Peyer's patch (tissue), 4 donors: ENCODE measurements around the gene TMEM37. TPM values are rescaled to one million over a fixed set of nuclear protein-coding genes. Genes with fewer than 3 reads are reported as not detected.
A peak's percentile ranks its signal among the peaks of the same experiment; 100 is the strongest.

ENCODE experiments used
- DNase-seq, 3 donors: peaks; one replicate each; pipeline ENCODE4 v3.0.0-alpha.2; 2017 to 2019
- H3K27ac ChIP-seq, 4 donors: fragments of 200-600 bp; sonication (generic); one replicate each; pipeline ENCODE4 v1.5.1; 2016 to 2019
- H3K27me3 ChIP-seq, 2 donors: fragments of 200-600 bp; sonication (generic); one replicate each; pipeline ENCODE4 v1.5.1; 2019
- H3K36me3 ChIP-seq, 3 donors: fragments of 200-600 bp; sonication (generic); one replicate each; pipeline ENCODE4 v1.5.1; 2016 to 2019
- H3K4me1 ChIP-seq, 4 donors: fragments of 200-600 bp; sonication (generic); one replicate each; pipeline ENCODE4 v1.5.1; 2016 to 2019
- H3K4me3 ChIP-seq, 4 donors: fragments of 200-600 bp; sonication (generic); 1 replicate in 3 of 4; 2 replicates in 1 of 4; pipeline ENCODE4 v1.5.1; 2016 to 2019; ENCODE audit warnings: mild to moderate bottlenecking in 1 of 4
- H3K9me3 ChIP-seq, 4 donors: fragments of 200-600 bp; sonication (generic); one replicate each; pipeline ENCODE4 v1.5.1; 2016 to 2019; ENCODE audit warnings: mild to moderate bottlenecking in 1 of 4
- CTCF ChIP-seq, 6 experiments: fragments of 450-650 bp in 4 of 6; fragments of 200-600 bp in 2 of 6; sonication (generic) in 1 of 6; IDR thresholded peaks; one replicate each; pipeline ENCODE4 v1.5.1; 2017 to 2019; ENCODE audit warnings: antibody characterized with exemption in 6 of 6, mild to moderate bottlenecking in 3 of 6, moderate library complexity in 1 of 6
- POLR2A ChIP-seq, 2 donors: fragments of 450-650 bp; IDR thresholded peaks; one replicate each; pipeline ENCODE4 v1.5.1; 2017; ENCODE audit warnings: antibody characterized with exemption in 2 of 2, mild to moderate bottlenecking in 2 of 2, moderate library complexity in 2 of 2
- total RNA-seq, 4 donors: library from RNA; depleted of rRNA; stranded (reverse); fragments of >200 nt; gene quantifications; one replicate each; pipeline ENCODE4 v1.1.0, GENCODE V29; 2016

Gene TMEM37
- total RNA-seq, 4 donors from 2014 or later, result 17.3 to 542 (median 214) TPM

DNA sequence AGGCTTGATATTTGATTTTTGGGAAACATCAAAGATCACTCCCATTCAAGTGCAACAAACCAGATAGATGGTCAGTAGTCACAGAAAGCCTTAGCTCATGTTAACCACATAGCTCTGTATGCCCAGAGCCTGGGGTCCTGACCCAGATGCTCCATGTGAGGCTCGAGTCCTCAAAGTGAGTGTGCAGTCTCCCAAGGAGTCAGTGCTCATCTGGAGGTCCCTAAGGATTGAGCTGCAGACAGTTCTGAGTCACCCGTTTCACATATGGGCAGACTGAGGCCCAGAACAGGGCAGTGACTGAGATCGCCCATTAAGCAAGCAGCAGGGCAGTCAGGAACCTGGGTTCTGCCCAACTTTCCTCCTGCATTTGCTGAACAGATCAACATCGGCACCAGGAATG, 9.2 kb downstream of the TMEM37 start:
- Histone ChIP-seq H3K36me3 (peaks cover 0 to 25% (median 0%) of the 10 kb centered on the region in 3 donors), H3K4me1 (peaks cover 0 to 4% (median 0%) of the 10 kb centered on the region in 4 donors), H3K27me3 (no peaks in the 10 kb centered on the region), H3K27ac (no peak overlapping the region), H3K9me3 (no peaks in the 10 kb centered on the region), H3K4me3 (no peak overlapping the region)
- peak in 1 of 3 donors; percentile 46 for DNase-seq
- TF ChIP-seq CTCF (IDR thresholded peaks at IDR 0.05), result no peak
- TF ChIP-seq POLR2A (IDR thresholded peaks at IDR 0.05), result no peak

- Histone ChIP-seq H3K27ac (no peak overlapping the region), H3K4me3 (no peak overlapping the region), H3K9me3 (no peaks in the 10 kb centered on the region), H3K4me1 (no peaks in the 10 kb centered on the region), H3K27me3 (peaks cover 0 to 3% of the 10 kb centered on the region in 2 donors), H3K36me3 (peaks cover 0 to 25% (median 0%) of the 10 kb centered on the region in 3 donors)
- DNase-seq, result peak in 1 of 3 donors; percentile 55
- TF ChIP-seq CTCF (IDR thresholded peaks at IDR 0.05) (no peak), POLR2A (IDR thresholded peaks at IDR 0.05) (no peak)
Measured at GRCh38 chr2:119441376-119442225, 9.9 kb downstream of the TMEM37 start.

GRCh38 chr2:119442226-119442619, 10.6 kb downstream of the TMEM37 start:
- H3K4me3 ChIP-seq, result no peak overlapping the region
- no peak for DNase-seq
- no peaks in the 10 kb centered on the region for H3K9me3 ChIP-seq
- TF ChIP-seq POLR2A (IDR thresholded peaks at IDR 0.05) (no peak), CTCF (IDR thresholded peaks at IDR 0.05) (no peak)
- H3K36me3 ChIP-seq, result peaks cover 0 to 19% (median 0%) of the 10 kb centered on the region in 3 donors
- H3K4me1 ChIP-seq, result no peaks in the 10 kb centered on the region
- peaks cover 0 to 4% of the 10 kb centered on the region in 2 donors for H3K27me3 ChIP-seq
- H3K27ac ChIP-seq, result no peak overlapping the region

DNA sequence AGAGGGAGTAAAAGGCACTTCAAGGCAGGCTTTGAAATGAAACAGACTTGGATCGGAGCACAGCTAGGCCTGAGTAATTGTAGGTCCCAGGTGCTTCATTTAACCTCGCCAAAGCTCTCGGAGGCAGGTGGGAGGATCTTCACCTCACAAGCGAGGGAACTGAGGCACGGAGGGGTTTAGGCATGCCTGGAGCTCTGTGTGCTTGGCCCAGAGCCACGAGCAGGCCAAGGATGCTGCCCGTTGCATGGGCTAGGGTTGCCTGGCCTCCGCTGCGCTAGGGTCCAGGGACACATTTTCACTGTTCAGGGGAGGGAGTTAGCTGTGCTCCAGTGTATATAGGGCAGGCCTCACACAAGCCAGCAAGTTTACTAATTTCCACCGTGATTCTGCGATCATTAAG, 11.2 kb downstream of the TMEM37 start:
- H3K9me3 ChIP-seq, result no peaks in the 10 kb centered on the region
- H3K4me1 ChIP-seq, result no peaks in the 10 kb centered on the region
- no peak for TF ChIP-seq CTCF (IDR thresholded peaks at IDR 0.05)
- no peak for TF ChIP-seq POLR2A (IDR thresholded peaks at IDR 0.05)
- peaks cover 0 to 4% of the 10 kb centered on the region in 2 donors for H3K27me3 ChIP-seq
- H3K4me3 ChIP-seq, result no peak overlapping the region
- DNase-seq, result peak in 1 of 3 donors; percentile 48
- no peak overlapping the region for H3K27ac ChIP-seq
- H3K36me3 ChIP-seq, result peaks cover 0 to 13% (median 0%) of the 10 kb centered on the region in 3 donors

- no peaks in the 10 kb centered on the region for H3K9me3 ChIP-seq
- no peaks in the 10 kb centered on the region for H3K36me3 ChIP-seq
- no peak for TF ChIP-seq POLR2A (IDR thresholded peaks at IDR 0.05)
- TF ChIP-seq CTCF (IDR thresholded peaks at IDR 0.05), result no peak
- no peak for DNase-seq
- H3K27me3 ChIP-seq, result peaks cover 0 to 4% of the 10 kb centered on the region in 2 donors
- H3K4me3 ChIP-seq, result no peak overlapping the region
- H3K27ac ChIP-seq, result no peak overlapping the region
- no peaks in the 10 kb centered on the region for H3K4me1 ChIP-seq
Measured at GRCh38 chr2:119446037-119446436, 14.4 kb downstream of the TMEM37 start.
